Adipose tissue (tissue), 3 donors: Measurements from ENCODE around the gene CTAG2. TPM values are rescaled to one million over a fixed set of nuclear protein-coding genes. Genes with fewer than 3 reads are reported as not detected.
"Not testable (repeated sequence)": the region's sequence is repeated elsewhere in the genome, so short reads cannot be mapped to it uniquely, and the experiment has no call there.

Source experiments
- H3K27ac ChIP-seq: one replicate; pipeline ENCODE4 v1.5.1; 2013; ENCODE audit warnings: low read depth, low read length
- WGBS, 3 donors: extraction: QIAGEN DNeasy Blood & Tissue Kit; methylation state at CpG; one replicate each; pipeline ENCODE4 v1.1.7; 2013; 5-methylcytosine and 5-hydroxymethylcytosine counted together
- polyA plus RNA-seq, 3 donors: library from polyadenylated mRNA; stranded (reverse); fragments of 200-250 nt; gene quantifications; one replicate each; pipeline ENCODE4 v1.2.3, GENCODE V29; 2013
- donor health status: healthy with polysubstance abuse.
- donor health status: Bipolar disorder and iron deficiency.
- donor health status: healthy.

Gene CTAG2
- polyA plus RNA-seq, 3 donors: 8.5 TPM; not detected in 2

GRCh38 chrX:154652311-154653047 is 900 bp downstream of the CTAG2 start:
- no peak overlapping the region for H3K27ac ChIP-seq
- WGBS, 3 donors: 89 to 94% (median 91%) methylated on average over 16 to 30 of the region's 30 CpGs

- no peak overlapping the region for H3K27ac ChIP-seq
- 31 to 53% (median 41%) methylated on average over 11 to 13 of the region's 13 CpGs for WGBS, 3 donors
Observed at GRCh38 chrX:154650221-154650510, 3.2 kb downstream of the CTAG2 start.

- WGBS, 3 donors: 65 to 80% (median 76%) methylated on average over 21 to 23 of the region's 23 CpGs
Observed at GRCh38 chrX:154649503-154650220, 3.7 kb downstream of the CTAG2 start.

GRCh38 chrX:154648931-154649330 is 4.4 kb downstream of the CTAG2 start:
- no peak overlapping the region for H3K27ac ChIP-seq
- WGBS, 3 donors: 74 to 90% (median 82%) methylated on average over 11 to 15 of the region's 15 CpGs

More at GRCh38 chrX:154649503-154650220, 3.7 kb downstream of the CTAG2 start:
- H3K27ac ChIP-seq: no peak overlapping the region

- H3K27ac ChIP-seq: not testable (repeated sequence)
- WGBS, 3 donors: no CpG with 5 or more reads among the region's 24 CpGs
Observed at GRCh38 chrX:154645745-154646378, 7.5 kb downstream of the CTAG2 start.

- 73% methylated on average over 3 of the region's 31 CpGs; no CpG with 5 or more reads in 2 of the 3 donors for WGBS, 3 donors
- H3K27ac ChIP-seq: not testable (repeated sequence)
Observed at GRCh38 chrX:154643708-154644107, 9.7 kb downstream of the CTAG2 start.

GRCh38 chrX:154641740-154642139 is 11.6 kb downstream of the CTAG2 start:
- H3K27ac ChIP-seq: not testable (repeated sequence)
- WGBS, 3 donors: no CpG with 5 or more reads among the region's 10 CpGs

GRCh38 chrX:154633661-154634060 is 19.7 kb downstream of the CTAG2 start:
- WGBS, 3 donors: no CpG with 5 or more reads among the region's 11 CpGs
- not testable (repeated sequence) for H3K27ac ChIP-seq

- H3K27ac ChIP-seq: not testable (repeated sequence)
- no CpG with 5 or more reads among the region's 11 CpGs for WGBS, 3 donors
Observed at GRCh38 chrX:154630949-154631348, 22.4 kb downstream of the CTAG2 start.

- WGBS, 3 donors: no CpG with 5 or more reads among the region's 5 CpGs
- not testable (repeated sequence) for H3K27ac ChIP-seq
Observed at GRCh38 chrX:154628960-154629359, 24.4 kb downstream of the CTAG2 start.

- H3K27ac ChIP-seq: not testable (repeated sequence)
- 0 to 29% (median 24%) methylated on average over 1 to 3 of the region's 11 CpGs for WGBS, 3 donors
Observed at GRCh38 chrX:154620767-154621414, 32.5 kb downstream of the CTAG2 start.

GRCh38 chrX:154619182-154619581 is 34.2 kb downstream of the CTAG2 start, which contains the start of gene CTAG1B:
Gene CTAG1B (minus strand): TSS chrX:154619282. CDS start chrX:154619218, 64 bp downstream.
- H3K27ac ChIP-seq: not testable (repeated sequence)
- no CpG with 5 or more reads among the region's 28 CpGs for WGBS, 3 donors

GRCh38 chrX:154613586-154613985 is 39.8 kb downstream of the CTAG2 start:
- 11 to 26% (median 18%) methylated on average over 4 to 5 of the region's 12 CpGs for WGBS, 3 donors
- not testable (repeated sequence) for H3K27ac ChIP-seq

- H3K27ac ChIP-seq: not testable (repeated sequence)
- 88 to 96% (median 92%) methylated on average over 12 of the region's 12 CpGs for WGBS, 3 donors
Observed at GRCh38 chrX:154611146-154611545, 42.2 kb downstream of the CTAG2 start.

GRCh38 chrX:154608823-154609222 is 44.6 kb downstream of the CTAG2 start:
- H3K27ac ChIP-seq: not testable (repeated sequence)
- WGBS, 3 donors: 70 to 76% (median 73%) methylated on average over 12 of the region's 12 CpGs

- H3K27ac ChIP-seq: not testable (repeated sequence)
- 75 to 81% (median 79%) methylated on average over 9 to 10 of the region's 11 CpGs for WGBS, 3 donors
Observed at GRCh38 chrX:154607976-154608375, 45.4 kb downstream of the CTAG2 start.

- no peak overlapping the region for H3K27ac ChIP-seq
- WGBS, 3 donors: 57 to 63% (median 63%) methylated on average over 6 of the region's 6 CpGs
Observed at GRCh38 chrX:154607370-154607769, 46.0 kb downstream of the CTAG2 start.

GRCh38 chrX:154605566-154605965 is 47.8 kb downstream of the CTAG2 start:
- H3K27ac ChIP-seq: no peak overlapping the region
- 70 to 92% (median 83%) methylated on average over 6 of the region's 6 CpGs for WGBS, 3 donors
